Skeletal muscle satellite cell (primary cell): ENCODE results near the gene SLC8A3. TPM values are rescaled to one million over a fixed set of nuclear protein-coding genes. Genes with fewer than 3 reads are reported as not detected.
A peak's percentile ranks its signal among the peaks of the same experiment; 100 is the strongest.
"Not testable (repeated sequence)": the region's sequence is repeated elsewhere in the genome, so short reads cannot be mapped to it uniquely, and the experiment has no call there.

Source experiments
- H3K27me3 ChIP-seq: 2 replicates; pipeline ENCODE4 v1.7.0; 2013; ENCODE audit warnings: low read length; ENCODE audit not compliant: control insufficient read depth, insufficient read depth
- H3K36me3 ChIP-seq: 2 replicates; pipeline ENCODE4 v1.7.0; 2013; ENCODE audit warnings: mild to moderate bottlenecking, control low read depth, low read length; ENCODE audit not compliant: insufficient read depth
- H3K4me1 ChIP-seq: 2 replicates; pipeline ENCODE4 v1.7.0; 2013; ENCODE audit warnings: low read length; ENCODE audit not compliant: control insufficient read depth, insufficient read depth
- H3K4me2 ChIP-seq: 2 replicates; pipeline ENCODE4 v1.7.0; 2013; ENCODE audit warnings: mild to moderate bottlenecking, low read length
- H3K4me3 ChIP-seq: 2 replicates; pipeline ENCODE4 v1.7.0; 2013; ENCODE audit warnings: low read length
- H3K9ac ChIP-seq: 2 replicates; pipeline ENCODE4 v1.7.0; 2013; ENCODE audit warnings: mild to moderate bottlenecking, low read depth, low read length, moderate library complexity
- H3K9me3 ChIP-seq: replicated peaks from 2 replicates; pipeline ENCODE4 v1.7.0; 2013; ENCODE audit warnings: mild to moderate bottlenecking, control low read depth, low read length
- total RNA-seq: library from RNA; depleted of rRNA; stranded (reverse); fragments of >200 nt; gene quantifications from 2 replicates; pipeline ENCODE4 v1.2.3, GENCODE V29; 2012; rRNA removed

The SLC8A3 gene
- 0.51 and 1.1 TPM in 2 replicates for total RNA-seq

DNA sequence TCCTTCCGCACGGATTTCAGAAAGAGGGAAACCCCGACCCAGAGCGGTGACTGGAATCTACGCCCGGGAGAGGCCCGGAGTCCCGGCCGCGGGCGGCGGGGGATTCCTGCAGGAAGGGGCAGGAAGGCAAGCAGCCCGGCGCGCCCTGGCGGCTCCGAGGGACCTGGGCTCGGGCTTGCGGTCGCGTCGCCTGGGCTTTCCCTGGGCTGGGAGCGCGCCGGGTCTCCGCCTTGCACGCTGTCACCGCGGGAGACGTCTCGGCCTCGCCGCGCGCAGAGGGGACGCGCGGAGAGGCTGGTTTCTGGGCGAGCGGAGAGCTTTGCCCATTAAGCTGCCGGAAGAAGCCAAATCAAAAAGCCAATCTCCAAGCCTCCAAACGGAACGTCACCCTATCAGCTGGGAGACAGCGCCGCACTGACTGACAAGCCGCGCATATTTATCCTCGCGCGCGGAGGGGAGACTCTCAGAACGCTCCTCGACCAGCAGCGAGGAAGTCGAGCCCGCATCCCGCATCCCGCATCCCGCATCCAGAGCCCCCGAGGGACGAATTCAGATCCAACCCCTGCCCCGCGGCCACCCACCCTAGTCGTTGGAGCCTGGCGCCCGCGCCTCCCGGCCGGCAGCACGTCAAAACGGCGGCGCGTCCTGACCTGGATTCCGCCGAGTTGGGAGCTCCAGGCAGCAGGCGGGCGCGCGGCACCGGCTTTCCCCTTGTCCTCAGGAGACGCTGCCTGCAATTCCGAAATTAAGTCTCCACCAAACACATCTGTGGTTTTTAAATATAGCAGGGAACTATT is at the start of gene SLC8A3:
Gene SLC8A3 (minus strand): TSS at position 293 of the 797 bp plus-strand sequence. CDS start 20,529 bp downstream, outside the sequence.
- Histone ChIP-seq H3K4me1 (peaks cover 16% of the 10 kb centered on the region), H3K36me3 (no peaks in the 10 kb centered on the region), H3K4me3 (peak within 1 kb of the TSS; percentile 84), H3K27me3 (peaks cover 9% of the 10 kb centered on the region), H3K4me2 (peak within 1 kb of the TSS; percentile 99), H3K9me3 (no peaks in the 10 kb centered on the region), H3K9ac (peak within 1 kb of the TSS; percentile 74)

DNA sequence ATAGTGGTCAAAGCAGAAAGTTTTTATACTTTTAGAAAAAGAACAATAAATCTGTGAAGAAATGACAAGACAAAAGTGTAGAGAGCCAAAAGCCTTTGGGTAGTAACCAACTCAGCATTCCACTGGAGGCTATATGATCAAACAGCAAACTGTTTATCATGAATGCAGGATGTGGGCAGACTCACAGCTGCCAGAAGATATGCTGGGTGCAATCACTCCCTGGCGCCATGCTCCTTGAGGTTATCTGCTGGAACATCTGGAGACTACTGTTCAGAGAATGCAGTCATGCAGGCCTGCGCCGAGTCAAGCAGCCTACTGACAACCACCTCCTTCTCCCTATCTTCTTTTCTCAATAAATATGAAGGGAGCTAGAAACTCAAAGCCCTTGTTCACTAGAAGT is 49.0 kb upstream of the SLC8A3 start:
- no peak overlapping the region for H3K4me3 ChIP-seq
- H3K4me2 ChIP-seq, result no peak overlapping the region
- H3K27me3 ChIP-seq, result no peaks in the 10 kb centered on the region
- H3K4me1 ChIP-seq, result no peaks in the 10 kb centered on the region
- H3K36me3 ChIP-seq, result no peaks in the 10 kb centered on the region
- no peak overlapping the region for H3K9ac ChIP-seq
- no peaks in the 10 kb centered on the region for H3K9me3 ChIP-seq

GRCh38 chr14:70234066-70234950 is 45.6 kb upstream of the SLC8A3 start:
- no peaks in the 10 kb centered on the region for H3K9me3 ChIP-seq
- H3K4me1 ChIP-seq, result no peaks in the 10 kb centered on the region
- H3K4me2 ChIP-seq, result no peak overlapping the region
- H3K36me3 ChIP-seq, result no peaks in the 10 kb centered on the region
- no peak overlapping the region for H3K9ac ChIP-seq
- H3K27me3 ChIP-seq, result no peaks in the 10 kb centered on the region
- H3K4me3 ChIP-seq, result no peak overlapping the region

DNA sequence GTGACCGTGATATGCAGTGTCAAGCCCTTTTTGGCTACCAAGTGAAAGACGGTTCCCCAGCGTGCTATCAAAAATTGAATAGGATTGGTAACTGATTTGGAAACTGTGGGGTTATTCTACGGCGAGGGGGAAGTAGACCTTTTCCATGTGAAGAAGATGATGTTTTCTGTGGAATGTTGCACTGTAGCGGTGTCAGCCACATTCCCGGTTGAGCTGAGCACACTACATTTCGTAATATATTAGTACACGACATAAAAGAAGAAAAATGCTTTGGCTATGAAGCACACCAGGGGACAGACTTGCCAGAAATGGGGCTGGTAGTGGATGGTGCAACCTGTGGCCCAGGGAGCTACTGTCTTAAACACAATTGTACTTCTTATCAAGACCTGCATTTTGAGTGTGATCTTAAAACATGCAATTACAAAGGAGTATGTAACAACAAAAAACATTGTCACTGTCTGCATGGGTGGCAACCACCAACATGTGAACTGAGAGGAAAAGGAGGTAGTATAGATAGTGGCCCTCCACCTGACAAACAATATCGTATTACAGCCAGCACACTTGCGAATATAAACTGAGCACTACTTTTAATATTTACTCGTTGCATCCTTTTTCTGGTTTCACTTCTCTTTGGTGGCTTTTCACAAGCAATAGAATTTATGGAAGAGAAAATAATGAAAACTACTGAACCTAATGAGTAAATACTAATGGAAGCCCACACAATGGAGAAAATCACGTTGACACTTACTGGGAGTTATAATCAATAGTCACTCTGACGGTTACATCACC is 43.2 kb upstream of the SLC8A3 start:
- H3K4me2 ChIP-seq, H3K9ac ChIP-seq, H3K9me3 ChIP-seq, H3K4me1 ChIP-seq, H3K4me3 ChIP-seq, H3K27me3 ChIP-seq, H3K36me3 ChIP-seq: not testable (repeated sequence)

- not testable (repeated sequence) for H3K27me3 ChIP-seq, H3K4me1 ChIP-seq, H3K4me2 ChIP-seq, H3K36me3 ChIP-seq, H3K9ac ChIP-seq, H3K4me3 ChIP-seq, H3K9me3 ChIP-seq
Observed at GRCh38 chr14:70229877-70230640, 41.3 kb upstream of the SLC8A3 start.

GRCh38 chr14:70213721-70214282 is 25.1 kb upstream of the SLC8A3 start:
- Histone ChIP-seq H3K27me3 (peaks cover 2% of the 10 kb centered on the region), H3K4me3 (no peak overlapping the region), H3K9ac (no peak overlapping the region), H3K4me1 (no peaks in the 10 kb centered on the region), H3K4me2 (no peak overlapping the region), H3K36me3 (no peaks in the 10 kb centered on the region), H3K9me3 (no peaks in the 10 kb centered on the region)

DNA sequence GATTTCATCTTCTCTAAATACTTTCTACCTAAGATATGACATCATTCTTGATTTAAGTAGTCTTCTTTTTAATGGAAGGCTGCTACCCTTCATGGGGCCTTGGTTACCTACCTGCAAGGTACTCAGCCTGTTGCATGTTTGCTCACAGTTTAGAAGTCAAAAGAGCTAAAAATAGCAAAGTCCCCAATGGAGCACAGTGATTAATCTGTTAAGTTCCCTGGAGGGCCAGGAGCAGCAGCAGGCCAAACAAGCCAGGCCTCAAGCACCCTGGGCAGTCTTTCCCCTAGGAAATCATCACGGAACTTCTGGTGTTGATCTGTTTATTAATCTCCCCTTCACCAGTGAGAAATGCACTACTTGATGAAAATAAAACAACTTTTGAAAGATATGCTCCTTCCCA is 24.0 kb upstream of the SLC8A3 start:
- Histone ChIP-seq H3K9me3 (no peaks in the 10 kb centered on the region), H3K9ac (no peak overlapping the region), H3K36me3 (no peaks in the 10 kb centered on the region), H3K4me2 (no peak overlapping the region), H3K4me3 (no peak overlapping the region), H3K27me3 (peaks cover under 1% of the 10 kb centered on the region), H3K4me1 (no peaks in the 10 kb centered on the region)

- no peak overlapping the region for H3K9ac ChIP-seq
- no peaks in the 10 kb centered on the region for H3K9me3 ChIP-seq
- H3K4me3 ChIP-seq, result no peak overlapping the region
- H3K4me2 ChIP-seq, result no peak overlapping the region
- no peaks in the 10 kb centered on the region for H3K36me3 ChIP-seq
- H3K4me1 ChIP-seq, result no peaks in the 10 kb centered on the region
- no peaks in the 10 kb centered on the region for H3K27me3 ChIP-seq
Observed at GRCh38 chr14:70208380-70208779, 19.6 kb upstream of the SLC8A3 start.

GRCh38 chr14:70203686-70204085 is 14.9 kb upstream of the SLC8A3 start:
- H3K4me1 ChIP-seq, result no peaks in the 10 kb centered on the region
- H3K9me3 ChIP-seq, result no peaks in the 10 kb centered on the region
- H3K4me3 ChIP-seq, result no peak overlapping the region
- H3K36me3 ChIP-seq, result no peaks in the 10 kb centered on the region
- no peak overlapping the region for H3K9ac ChIP-seq
- no peaks in the 10 kb centered on the region for H3K27me3 ChIP-seq
- no peak overlapping the region for H3K4me2 ChIP-seq

DNA sequence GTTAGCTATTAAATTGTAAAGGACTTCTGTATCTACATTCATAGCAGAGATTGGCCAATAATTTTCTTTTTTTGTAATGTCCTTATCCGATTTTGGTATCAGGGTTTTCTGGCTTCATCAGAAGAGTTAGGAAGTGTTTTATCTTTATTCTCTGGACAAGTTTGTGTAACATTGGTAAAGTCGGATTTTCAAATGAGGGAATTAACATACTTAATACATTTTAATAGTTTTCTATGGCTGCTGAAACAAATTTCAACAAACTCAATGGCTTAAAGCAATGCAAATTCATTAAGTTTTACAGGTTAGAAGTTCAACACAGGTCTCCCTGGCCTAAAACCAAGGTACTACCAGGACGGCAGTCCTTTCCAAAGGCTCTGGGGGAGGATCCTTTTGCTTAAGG is 13.2 kb upstream of the SLC8A3 start:
- H3K36me3 ChIP-seq, result no peaks in the 10 kb centered on the region
- no peaks in the 10 kb centered on the region for H3K4me1 ChIP-seq
- no peak overlapping the region for H3K4me2 ChIP-seq
- no peaks in the 10 kb centered on the region for H3K27me3 ChIP-seq
- H3K4me3 ChIP-seq, result no peak overlapping the region
- H3K9me3 ChIP-seq, result no peaks in the 10 kb centered on the region
- H3K9ac ChIP-seq, result no peak overlapping the region
